Epithelial cell of proximal tubule (primary cell): Measurements from ENCODE around the gene DISP3. TPM values are rescaled to one million over a fixed set of nuclear protein-coding genes. Genes with fewer than 3 reads are reported as not detected.

Source experiments
- DNase-seq: peaks from one replicate; pipeline ENCODE4 v3.0.0-alpha.2; 2011; ENCODE audit warnings: low read depth
- H3K4me3 ChIP-seq: 2 replicates; pipeline ENCODE4 v1.5.1; 2011; ENCODE audit warnings: low read depth, mild to moderate bottlenecking, low read length
- total RNA-seq: library from RNA; depleted of rRNA; stranded (reverse); fragments of >200 nt; gene quantifications from 2 replicates; pipeline ENCODE4 v1.2.3, GENCODE V29; 2015
- TF ChIP-seq, protein P1 (sequence below): conservative IDR thresholded peaks from 2 replicates; pipeline ENCODE4 v1.5.1; 2012; ENCODE audit warnings: low read depth, mild to moderate bottlenecking, low read length

Gene DISP3
- total RNA-seq, 1 donor from 2014 or later = 0.29 TPM

DNA sequence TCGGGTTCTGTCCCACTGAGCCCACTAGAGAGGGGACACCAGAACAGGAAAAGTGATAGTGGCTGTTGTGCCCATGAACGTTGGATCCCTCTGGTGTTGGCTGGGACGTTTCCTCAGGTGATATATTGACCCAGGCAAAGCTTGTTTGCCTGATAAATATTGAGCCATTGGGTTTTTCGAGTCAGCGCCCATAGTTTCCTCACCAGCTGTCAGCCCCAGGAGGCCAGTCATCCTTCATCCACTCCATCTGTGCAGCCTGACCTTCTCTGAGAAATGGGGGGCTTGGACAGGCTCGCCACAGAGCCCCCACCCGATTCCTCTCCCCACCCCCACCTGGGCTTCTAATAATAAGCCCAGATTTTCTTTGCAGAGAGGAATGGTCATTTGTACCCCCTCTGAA is 13.3 kb downstream of the DISP3 start:
- TF ChIP-seq, protein P1, sequence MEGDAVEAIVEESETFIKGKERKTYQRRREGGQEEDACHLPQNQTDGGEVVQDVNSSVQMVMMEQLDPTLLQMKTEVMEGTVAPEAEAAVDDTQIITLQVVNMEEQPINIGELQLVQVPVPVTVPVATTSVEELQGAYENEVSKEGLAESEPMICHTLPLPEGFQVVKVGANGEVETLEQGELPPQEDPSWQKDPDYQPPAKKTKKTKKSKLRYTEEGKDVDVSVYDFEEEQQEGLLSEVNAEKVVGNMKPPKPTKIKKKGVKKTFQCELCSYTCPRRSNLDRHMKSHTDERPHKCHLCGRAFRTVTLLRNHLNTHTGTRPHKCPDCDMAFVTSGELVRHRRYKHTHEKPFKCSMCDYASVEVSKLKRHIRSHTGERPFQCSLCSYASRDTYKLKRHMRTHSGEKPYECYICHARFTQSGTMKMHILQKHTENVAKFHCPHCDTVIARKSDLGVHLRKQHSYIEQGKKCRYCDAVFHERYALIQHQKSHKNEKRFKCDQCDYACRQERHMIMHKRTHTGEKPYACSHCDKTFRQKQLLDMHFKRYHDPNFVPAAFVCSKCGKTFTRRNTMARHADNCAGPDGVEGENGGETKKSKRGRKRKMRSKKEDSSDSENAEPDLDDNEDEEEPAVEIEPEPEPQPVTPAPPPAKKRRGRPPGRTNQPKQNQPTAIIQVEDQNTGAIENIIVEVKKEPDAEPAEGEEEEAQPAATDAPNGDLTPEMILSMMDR = no peak
- no peak for DNase-seq
- no peak overlapping the region for H3K4me3 ChIP-seq

DNA sequence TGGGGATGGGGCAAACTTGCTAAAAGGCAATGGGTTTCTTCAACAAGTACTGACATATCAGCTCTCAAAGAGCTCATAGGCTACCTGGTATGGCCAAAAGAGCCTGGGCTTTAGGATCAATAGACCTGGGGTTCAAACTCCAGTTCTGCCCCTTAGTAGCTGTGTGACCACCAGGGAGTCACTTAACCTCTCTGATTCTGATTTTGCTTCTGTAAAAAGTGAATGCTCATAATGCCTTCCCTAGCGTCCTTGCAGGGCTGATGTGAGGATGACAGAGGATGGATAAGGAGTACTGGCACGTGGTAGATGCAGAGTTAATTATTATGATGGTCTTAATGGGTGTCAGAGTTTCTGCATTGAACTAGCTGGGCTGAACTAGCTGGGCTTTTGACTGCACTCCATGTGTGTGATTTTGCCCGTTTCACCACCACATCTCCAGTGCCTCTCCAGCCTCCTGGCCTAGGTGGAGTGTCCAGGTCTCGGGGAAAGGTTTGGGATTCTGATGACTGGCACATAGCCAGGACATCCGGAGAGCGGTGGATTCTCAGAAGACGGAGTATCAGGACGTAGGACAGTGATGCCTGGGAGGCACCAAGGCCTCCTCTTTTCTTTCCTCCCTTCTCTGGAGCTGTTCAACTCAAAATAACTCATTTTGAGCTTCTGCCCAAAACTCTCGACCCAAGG is 15.2 kb downstream of the DISP3 start:
- TF ChIP-seq, protein P1 = no peak
- no peak for DNase-seq
- H3K4me3 ChIP-seq = no peak overlapping the region

DNA sequence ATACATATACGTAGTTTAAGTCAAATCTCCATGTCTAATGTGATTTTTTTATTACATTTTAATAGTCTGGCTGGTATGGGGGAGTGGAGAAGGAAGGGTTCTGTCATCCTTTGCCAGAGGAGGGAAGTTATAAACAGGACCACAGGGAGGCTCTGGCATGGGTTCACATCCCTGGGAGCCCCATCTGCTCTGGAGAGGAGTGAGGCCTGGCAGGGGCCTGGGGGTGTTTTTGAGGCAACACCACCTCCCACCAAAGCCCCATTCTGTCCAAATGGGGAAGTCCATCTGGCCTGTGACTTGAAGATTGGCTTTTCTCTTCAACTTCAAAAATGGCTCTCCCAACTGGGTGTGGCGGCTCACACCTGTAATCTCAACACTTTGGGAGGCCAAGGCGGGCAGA is 15.8 kb downstream of the DISP3 start:
- TF ChIP-seq, protein P1 = no peak

DNA sequence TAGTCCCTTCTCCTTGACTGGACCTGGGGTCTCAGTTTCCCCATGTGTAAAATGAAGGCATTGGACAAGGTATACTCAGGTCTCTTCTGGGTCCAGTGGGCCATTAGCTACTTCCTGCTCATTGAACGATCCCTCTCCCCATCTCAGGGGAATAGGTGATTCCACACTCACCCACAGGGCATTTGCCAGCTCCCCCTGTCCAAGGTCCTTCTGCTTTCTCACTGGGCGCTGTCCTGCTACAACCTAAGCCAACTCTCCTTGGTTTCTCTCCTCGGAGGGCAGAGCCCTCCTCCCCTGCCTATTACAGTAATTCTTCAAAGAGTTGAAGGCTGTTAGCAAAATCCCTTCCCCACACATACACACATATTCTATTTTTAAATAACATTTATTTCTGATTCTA is 16.6 kb downstream of the DISP3 start:
- TF ChIP-seq, protein P1 = no peak
- DNase-seq = no peak
- H3K4me3 ChIP-seq = no peak overlapping the region

More for the DNA sequence above, 15.8 kb downstream of the DISP3 start:
- no peak overlapping the region for H3K4me3 ChIP-seq
- no peak for DNase-seq

DNA sequence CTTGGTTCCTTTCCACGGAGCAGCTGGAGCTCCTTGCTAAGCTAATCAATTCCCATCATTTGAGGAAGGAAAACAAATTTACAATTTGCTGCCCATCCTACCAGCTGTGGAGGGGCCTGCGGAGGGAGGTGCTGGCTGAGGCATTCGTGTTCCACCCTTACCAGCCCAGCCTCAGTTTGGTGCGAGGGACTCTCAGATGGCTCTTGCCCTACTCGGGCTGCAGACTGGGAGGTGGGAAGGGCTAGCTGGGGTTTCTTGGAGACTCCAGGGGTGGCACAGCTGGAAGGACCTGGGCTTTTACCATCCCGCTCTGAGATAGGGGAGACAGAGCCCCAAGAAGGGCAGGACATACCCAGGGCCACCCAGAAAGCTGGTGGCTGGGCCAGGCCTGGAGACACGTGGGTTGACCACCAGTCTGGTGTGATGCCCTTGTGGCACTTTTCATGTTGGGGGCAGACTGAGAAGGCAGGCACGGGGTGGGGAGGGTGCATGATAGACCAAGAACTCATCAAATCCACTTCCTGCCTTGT is 17.7 kb downstream of the DISP3 start:
- H3K4me3 ChIP-seq = no peak overlapping the region
- DNase-seq = no peak
- TF ChIP-seq, protein P1 = no peak

DNA sequence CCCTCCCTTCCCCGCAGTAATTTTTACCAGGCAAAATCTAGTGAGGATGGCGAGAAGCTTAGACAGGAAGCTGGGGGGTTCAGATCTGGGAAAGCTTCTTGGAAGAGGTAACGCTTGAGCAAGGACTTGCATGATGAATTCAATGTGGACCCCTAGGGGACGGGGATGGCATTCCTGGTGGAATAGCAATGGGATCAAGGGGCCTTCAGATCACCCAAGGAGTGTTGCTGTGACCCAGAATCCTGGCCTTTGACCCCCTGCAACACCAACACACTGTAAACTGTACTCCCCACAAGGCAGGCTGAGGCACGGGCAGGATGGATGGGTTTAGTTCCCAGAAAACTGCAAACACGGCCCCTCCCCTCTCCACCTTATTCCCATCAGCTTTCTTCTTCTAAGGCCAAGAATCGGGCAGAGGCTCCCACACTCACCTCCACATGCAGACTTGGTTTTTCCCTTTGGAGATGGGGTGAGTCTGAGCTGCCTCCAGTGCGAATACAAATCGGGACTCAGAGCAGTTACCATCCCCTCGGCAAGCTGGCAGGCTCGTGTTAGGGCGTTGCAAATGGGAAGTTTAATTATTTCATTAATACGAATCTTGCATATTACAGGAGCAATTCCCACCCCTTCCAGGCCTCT is 20.1 kb downstream of the DISP3 start:
- TF ChIP-seq, protein P1 = no peak
- H3K4me3 ChIP-seq = no peak overlapping the region

More for the DNA sequence above, 20.1 kb downstream of the DISP3 start:
- DNase-seq = no peak
